Astrocyte (in vitro differentiated cells and primary cell): ENCODE results near the gene C10orf67. TPM values are rescaled to one million over a fixed set of nuclear protein-coding genes. Genes with fewer than 3 reads are reported as not detected.

Experiments
- DNase-seq: peaks from one replicate; pipeline ENCODE4 v3.0.0-alpha.2; 2010; ENCODE audit warnings: low read depth
- FAIRE-seq: peaks from 2 replicates; lab custom pipeline; 2011; peaks lifted over from hg19 to GRCh38; lab: Jason Lieb, UNC
- H2AFZ ChIP-seq: 2 replicates; pipeline ENCODE4 v1.6.0; 2012; ENCODE audit warnings: low read depth, low read length, inconsistent platforms
- H3K27ac ChIP-seq: 2 replicates; pipeline ENCODE4 v1.5.1; 2011; ENCODE audit warnings: low read depth, low read length, inconsistent platforms
- H3K27me3 ChIP-seq: 2 replicates; pipeline ENCODE4 v1.6.0; 2011; ENCODE audit warnings: low read length, inconsistent platforms; ENCODE audit not compliant: insufficient read depth
- H3K36me3 ChIP-seq: 2 replicates; pipeline ENCODE4 v1.5.1; 2011; ENCODE audit warnings: low read length, inconsistent platforms; ENCODE audit not compliant: insufficient read depth
- H3K4me1 ChIP-seq: 2 replicates; pipeline ENCODE4 v1.5.1; 2011; ENCODE audit warnings: low read length, inconsistent platforms; ENCODE audit not compliant: insufficient read depth
- H3K4me2 ChIP-seq: 2 replicates; pipeline ENCODE4 v1.6.0; 2012; ENCODE audit warnings: low read length, inconsistent platforms
- H3K4me3 ChIP-seq: 2 replicates; pipeline ENCODE4 v1.5.1; 2011; ENCODE audit warnings: low read depth, mild to moderate bottlenecking, low read length, inconsistent platforms; ENCODE audit not compliant: insufficient read depth
- H3K79me2 ChIP-seq: 2 replicates; pipeline ENCODE4 v1.6.0; 2012; ENCODE audit warnings: mild to moderate bottlenecking, low read length, inconsistent platforms; ENCODE audit not compliant: insufficient read depth
- H3K9ac ChIP-seq: 2 replicates; pipeline ENCODE4 v1.6.0; 2012; ENCODE audit warnings: mild to moderate bottlenecking, low read length, inconsistent platforms
- H3K9me3 ChIP-seq: 2 replicates; pipeline ENCODE4 v1.5.1; 2012; ENCODE audit warnings: low read depth, mild to moderate bottlenecking, low read length, inconsistent platforms; ENCODE audit not compliant: insufficient read depth
- H4K20me1 ChIP-seq: 2 replicates; pipeline ENCODE4 v1.6.0; 2012; ENCODE audit warnings: low read length, inconsistent platforms; ENCODE audit not compliant: insufficient read depth
- H3K27ac Mint-ChIP-seq: one replicate; pipeline ENCODE4 v1.8.0; 2021; ENCODE audit warnings: mild to moderate bottlenecking, mixed read lengths; ENCODE audit not compliant: unreplicated experiment
- H3K27me3 Mint-ChIP-seq: one replicate; pipeline ENCODE4 v1.8.0; 2021; ENCODE audit warnings: low read depth, mixed read lengths; ENCODE audit not compliant: unreplicated experiment
- H3K36me3 Mint-ChIP-seq: one replicate; pipeline ENCODE4 v1.8.0; 2021; ENCODE audit warnings: low read depth, mixed read lengths; ENCODE audit not compliant: unreplicated experiment
- H3K4me1 Mint-ChIP-seq: one replicate; pipeline ENCODE4 v1.8.0; 2021; ENCODE audit warnings: low read depth, mixed read lengths; ENCODE audit not compliant: unreplicated experiment
- H3K4me3 Mint-ChIP-seq: one replicate; pipeline ENCODE4 v1.8.0; 2021; ENCODE audit warnings: mild to moderate bottlenecking, moderate library complexity, mixed read lengths; ENCODE audit not compliant: unreplicated experiment
- H3K9me3 Mint-ChIP-seq: one replicate; pipeline ENCODE4 v1.8.0; 2021; ENCODE audit warnings: mild to moderate bottlenecking, mixed read lengths; ENCODE audit not compliant: unreplicated experiment
- EZH2 ChIP-seq: IDR thresholded peaks from 2 replicates; pipeline ENCODE4 v1.6.1; 2012; ENCODE audit warnings: mild to moderate bottlenecking, low read length, inconsistent platforms; ENCODE audit not compliant: insufficient read depth
- total RNA-seq: library from RNA; stranded (reverse); gene quantifications from 2 replicates; pipeline ENCODE4 v1.2.1, GENCODE V29; 2021
- TF ChIP-seq, protein P1 (sequence below): IDR thresholded peaks from 2 replicates; pipeline ENCODE4 v1.5.1; 2011; ENCODE audit warnings: low read depth, mild to moderate bottlenecking, inconsistent platforms, low read length, moderate library complexity; ENCODE audit not compliant: insufficient read depth

Gene C10orf67
- total RNA-seq, 1 donor from 2014 or later = 0.27 TPM

DNA sequence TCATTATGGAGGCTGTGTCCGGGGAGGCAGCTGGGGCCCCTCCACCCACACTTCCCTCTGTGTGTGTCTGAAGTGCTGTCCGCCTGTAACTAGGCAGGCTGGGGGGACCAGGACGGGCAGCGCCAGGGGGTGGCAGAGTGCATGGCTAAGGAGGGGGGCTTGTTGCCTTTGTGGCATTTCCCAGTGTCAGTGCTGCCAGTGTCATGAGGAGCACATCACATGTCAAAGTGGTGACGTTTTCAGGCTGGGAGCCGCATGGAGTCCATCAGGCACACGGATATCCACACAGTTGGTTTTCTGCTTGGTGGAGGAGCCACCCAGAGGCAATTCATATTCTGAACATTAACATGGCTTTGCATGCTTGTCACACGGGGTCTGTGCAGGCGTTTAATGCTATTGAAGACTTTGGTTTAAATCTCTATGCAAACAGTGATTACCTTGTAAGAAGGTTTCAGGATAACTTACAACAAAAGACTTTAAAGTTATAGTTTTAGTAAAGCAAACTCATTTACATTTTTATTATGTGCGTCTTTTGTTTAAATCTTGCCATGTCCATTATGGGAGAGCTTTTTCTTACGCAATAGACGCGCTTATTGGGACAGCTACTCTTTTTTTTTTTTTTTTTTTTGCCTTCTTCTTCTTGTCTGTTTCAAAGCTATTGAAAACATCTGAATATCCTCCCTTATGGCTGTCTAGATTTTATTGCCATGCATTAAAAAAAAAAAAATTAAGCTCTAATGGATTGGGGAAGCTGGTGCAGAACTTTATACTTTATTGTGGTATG lies 52.9 kb downstream of the C10orf67 start:
- no peaks in the 10 kb centered on the region for H3K9me3 ChIP-seq

GRCh38 chr10:23284674-23285335 lies 59.8 kb downstream of the C10orf67 start:
- Mint-ChIP-seq H3K36me3 (no peaks in the 10 kb centered on the region), H3K27ac (no peak overlapping the region), H3K4me1 (no peaks in the 10 kb centered on the region), H3K4me3 (no peak overlapping the region), H3K27me3 (peaks cover 5% of the 10 kb centered on the region), H3K9me3 (no peaks in the 10 kb centered on the region)
- Histone ChIP-seq H3K9me3 (no peaks in the 10 kb centered on the region), H3K9ac (no peak overlapping the region), H3K79me2 (no peaks in the 10 kb centered on the region), H3K4me3 (no peak overlapping the region), H3K4me2 (no peak overlapping the region), H3K36me3 (no peaks in the 10 kb centered on the region), H3K4me1 (no peaks in the 10 kb centered on the region), H3K27me3 (no peaks in the 10 kb centered on the region), H2AFZ (no peak overlapping the region), H3K27ac (no peak overlapping the region), H4K20me1 (no peaks in the 10 kb centered on the region)
- FAIRE-seq = no peak
- DNase-seq = no peak
- TF ChIP-seq EZH2 = no peak
- TF ChIP-seq, protein P1, sequence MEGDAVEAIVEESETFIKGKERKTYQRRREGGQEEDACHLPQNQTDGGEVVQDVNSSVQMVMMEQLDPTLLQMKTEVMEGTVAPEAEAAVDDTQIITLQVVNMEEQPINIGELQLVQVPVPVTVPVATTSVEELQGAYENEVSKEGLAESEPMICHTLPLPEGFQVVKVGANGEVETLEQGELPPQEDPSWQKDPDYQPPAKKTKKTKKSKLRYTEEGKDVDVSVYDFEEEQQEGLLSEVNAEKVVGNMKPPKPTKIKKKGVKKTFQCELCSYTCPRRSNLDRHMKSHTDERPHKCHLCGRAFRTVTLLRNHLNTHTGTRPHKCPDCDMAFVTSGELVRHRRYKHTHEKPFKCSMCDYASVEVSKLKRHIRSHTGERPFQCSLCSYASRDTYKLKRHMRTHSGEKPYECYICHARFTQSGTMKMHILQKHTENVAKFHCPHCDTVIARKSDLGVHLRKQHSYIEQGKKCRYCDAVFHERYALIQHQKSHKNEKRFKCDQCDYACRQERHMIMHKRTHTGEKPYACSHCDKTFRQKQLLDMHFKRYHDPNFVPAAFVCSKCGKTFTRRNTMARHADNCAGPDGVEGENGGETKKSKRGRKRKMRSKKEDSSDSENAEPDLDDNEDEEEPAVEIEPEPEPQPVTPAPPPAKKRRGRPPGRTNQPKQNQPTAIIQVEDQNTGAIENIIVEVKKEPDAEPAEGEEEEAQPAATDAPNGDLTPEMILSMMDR = no peak

More for the DNA sequence above, 52.9 kb downstream of the C10orf67 start:
- Histone ChIP-seq H3K79me2 (no peaks in the 10 kb centered on the region), H3K36me3 (no peaks in the 10 kb centered on the region), H4K20me1 (no peaks in the 10 kb centered on the region), H3K4me2 (no peak overlapping the region), H3K4me3 (no peak overlapping the region), H3K9ac (no peak overlapping the region), H3K27ac (no peak overlapping the region), H3K27me3 (peaks cover 9% of the 10 kb centered on the region), H3K4me1 (no peaks in the 10 kb centered on the region), H2AFZ (no peak overlapping the region)
- Mint-ChIP-seq H3K4me3 (no peak overlapping the region), H3K27ac (no peak overlapping the region), H3K27me3 (peaks cover 7% of the 10 kb centered on the region), H3K4me1 (no peaks in the 10 kb centered on the region), H3K9me3 (peaks cover 3% of the 10 kb centered on the region), H3K36me3 (no peaks in the 10 kb centered on the region)
- TF ChIP-seq EZH2 = no peak
- TF ChIP-seq, protein P1 = no peak
- no peak for DNase-seq
- no peak for FAIRE-seq
